Activated T-helper 1 cell treated with anti-CD3 and anti-CD28 coated beads, Interleukin-12 subunit alpha, Interleukin-12 subunit beta, Interleukin-2, Interleukin-4 antibody, amounts not matched to agents 30 ng/mL and 10 ng/mL and 1 ng/mL, durations not matched to agents 14 hours and 24 hours and 36 hours (primary cell): ENCODE measurements around the gene OR2Z1. TPM values are rescaled to one million over a fixed set of nuclear protein-coding genes. Genes with fewer than 3 reads are reported as not detected.
"Not testable (repeated sequence)": the region's sequence is repeated elsewhere in the genome, so short reads cannot be mapped to it uniquely, and the experiment has no call there.

Experiments
- DNase-seq: peaks from one replicate; pipeline ENCODE4 v3.0.0; 2021; ENCODE audit warnings: low spot score
- H3K27ac Mint-ChIP-seq: one replicate; pipeline ENCODE4 v1.8.0; 2021; ENCODE audit warnings: mild to moderate bottlenecking, mixed read lengths
- H3K27me3 Mint-ChIP-seq: one replicate; pipeline ENCODE4 v1.8.0; 2022; ENCODE audit warnings: mild to moderate bottlenecking, moderate library complexity, mixed read lengths; ENCODE audit not compliant: insufficient read depth
- H3K36me3 Mint-ChIP-seq: one replicate; pipeline ENCODE4 v1.8.0; 2021; ENCODE audit warnings: low read depth, mixed read lengths
- H3K4me1 Mint-ChIP-seq: one replicate; pipeline ENCODE4 v1.8.0; 2021; ENCODE audit warnings: low read depth, mixed read lengths
- H3K4me3 Mint-ChIP-seq: one replicate; pipeline ENCODE4 v1.8.0; 2021; ENCODE audit warnings: mild to moderate bottlenecking, moderate library complexity, mixed read lengths
- H3K9me3 Mint-ChIP-seq: one replicate; pipeline ENCODE4 v1.8.0; 2021; ENCODE audit warnings: mixed read lengths
- intact Hi-C: fragments of 100-400 bp; cut with micrococcal nuclease; formaldehyde crosslinking; loops from one replicate; pipeline ENCODE4 v1.15.1; 2024
- total RNA-seq: library from RNA; stranded (reverse); gene quantifications from 2 replicates; pipeline ENCODE4 v1.2.3, GENCODE V29; 2022

Gene OR2Z1
- total RNA-seq, 1 donor from 2014 or later: not detected

- not testable (repeated sequence) for H3K4me3 Mint-ChIP-seq, H3K27ac Mint-ChIP-seq
These were observed 11.1 kb upstream of the OR2Z1 start for GRCh38 chr19:8710337-8710736.

GRCh38 chr19:8722032-8722431 is 598 bp downstream of the OR2Z1 start:
- H3K36me3 Mint-ChIP-seq: no peaks in the 10 kb centered on the region
- peaks cover 4% of the 10 kb centered on the region for H3K27me3 Mint-ChIP-seq
- no peak overlapping the region for H3K4me3 Mint-ChIP-seq
- intact Hi-C loops: no loop called here
- H3K9me3 Mint-ChIP-seq: no peaks in the 10 kb centered on the region
- no peak for DNase-seq
- no peak overlapping the region for H3K27ac Mint-ChIP-seq
- no peaks in the 10 kb centered on the region for H3K4me1 Mint-ChIP-seq

More at GRCh38 chr19:8710337-8710736, 11.1 kb upstream of the OR2Z1 start:
- intact Hi-C loops, DNase-seq, H3K36me3 Mint-ChIP-seq, H3K27me3 Mint-ChIP-seq: not testable (repeated sequence)
- peaks cover 16% of the 10 kb centered on the region for H3K4me1 Mint-ChIP-seq
- peaks cover 11% of the 10 kb centered on the region for H3K9me3 Mint-ChIP-seq

- no peak overlapping the region for H3K27ac Mint-ChIP-seq
- H3K4me3 Mint-ChIP-seq: no peak overlapping the region
- peaks cover 4% of the 10 kb centered on the region for H3K27me3 Mint-ChIP-seq
- DNase-seq: no peak
- H3K36me3 Mint-ChIP-seq: no peaks in the 10 kb centered on the region
- no peaks in the 10 kb centered on the region for H3K9me3 Mint-ChIP-seq
- intact Hi-C loops: no loop called here
- no peaks in the 10 kb centered on the region for H3K4me1 Mint-ChIP-seq
These were observed 2.8 kb downstream of the OR2Z1 start for GRCh38 chr19:8724276-8724675.

- intact Hi-C loops: no loop called here
- Mint-ChIP-seq H3K27me3 (peaks cover 2% of the 10 kb centered on the region), H3K4me1 (no peaks in the 10 kb centered on the region), H3K36me3 (no peaks in the 10 kb centered on the region), H3K4me3 (no peak overlapping the region), H3K27ac (no peak overlapping the region), H3K9me3 (peaks cover 11% of the 10 kb centered on the region)
- no peak for DNase-seq
These were observed 10.2 kb downstream of the OR2Z1 start for GRCh38 chr19:8731428-8732169.

GRCh38 chr19:8738377-8738776 is 16.9 kb downstream of the OR2Z1 start:
- no peak overlapping the region for H3K27ac Mint-ChIP-seq
- intact Hi-C loops: no loop called here

GRCh38 chr19:8739291-8740065 is 18.0 kb downstream of the OR2Z1 start:
- H3K27ac Mint-ChIP-seq, H3K4me3 Mint-ChIP-seq, H3K9me3 Mint-ChIP-seq, H3K4me1 Mint-ChIP-seq, DNase-seq, intact Hi-C loops, H3K27me3 Mint-ChIP-seq, H3K36me3 Mint-ChIP-seq: not testable (repeated sequence)

More at GRCh38 chr19:8738377-8738776, 16.9 kb downstream of the OR2Z1 start:
- no peak for DNase-seq
- Mint-ChIP-seq H3K9me3 (no peaks in the 10 kb centered on the region), H3K4me3 (no peak overlapping the region), H3K4me1 (no peaks in the 10 kb centered on the region), H3K27me3 (peaks cover 2% of the 10 kb centered on the region), H3K36me3 (no peaks in the 10 kb centered on the region)

- H3K36me3 Mint-ChIP-seq, H3K4me3 Mint-ChIP-seq, intact Hi-C loops, H3K9me3 Mint-ChIP-seq, H3K27me3 Mint-ChIP-seq, H3K27ac Mint-ChIP-seq, DNase-seq, H3K4me1 Mint-ChIP-seq: not testable (repeated sequence)
These were observed 45.8 kb downstream of the OR2Z1 start for GRCh38 chr19:8767257-8767656.

GRCh38 chr19:8769265-8769664 is 47.8 kb downstream of the OR2Z1 start:
- H3K4me3 Mint-ChIP-seq, H3K36me3 Mint-ChIP-seq, DNase-seq, intact Hi-C loops, H3K27ac Mint-ChIP-seq, H3K27me3 Mint-ChIP-seq, H3K4me1 Mint-ChIP-seq, H3K9me3 Mint-ChIP-seq: not testable (repeated sequence)

GRCh38 chr19:8773587-8773986 is 52.2 kb downstream of the OR2Z1 start:
- not testable (repeated sequence) for H3K4me3 Mint-ChIP-seq, DNase-seq, H3K27ac Mint-ChIP-seq

More at GRCh38 chr19:8773587-8773986, 52.2 kb downstream of the OR2Z1 start:
- H3K4me1 Mint-ChIP-seq, H3K9me3 Mint-ChIP-seq, H3K36me3 Mint-ChIP-seq, H3K27me3 Mint-ChIP-seq, intact Hi-C loops: not testable (repeated sequence)

Other genes starting within 250 kb of the OR2Z1 start
- gene PRAM1, start 219.0 kb upstream of the OR2Z1 start, total RNA-seq: 0.10 and 0.44 TPM in 2 replicates
- gene ZNF414, start 207.5 kb upstream of the OR2Z1 start, total RNA-seq: 22.1 and 23.6 TPM in 2 replicates
- gene MYO1F, start 144.2 kb upstream of the OR2Z1 start, total RNA-seq: 45.6 and 50.9 TPM in 2 replicates
- 3.2 and 3.3 TPM in 2 replicates for gene ADAMTS10, start 110.9 kb upstream of the OR2Z1 start, total RNA-seq
- gene NFILZ, start 91.0 kb upstream of the OR2Z1 start, total RNA-seq: not detected in 2 replicates
- gene ACTL9, start 22.8 kb upstream of the OR2Z1 start, total RNA-seq: not detected in 2 replicates
- gene ZNF558, start 110.7 kb downstream of the OR2Z1 start, total RNA-seq: 18.7 and 23.2 TPM in 2 replicates
- not detected in 2 replicates for gene MBD3L1, start 110.7 kb downstream of the OR2Z1 start, total RNA-seq